AG10803 (cell line): ENCODE measurements around the gene CKB.
"Not testable (repeated sequence)": the region's sequence is repeated elsewhere in the genome, so short reads cannot be mapped to it uniquely, and the experiment has no call there.

Source experiments
- DNase-seq: peaks from one replicate; pipeline ENCODE4 v3.0.0; 2010; ENCODE audit warnings: low read depth
- H3K4me3 ChIP-seq: 2 replicates; pipeline ENCODE4 v1.5.1; 2011; ENCODE audit warnings: mild to moderate bottlenecking, low read length, control low read depth
- TF ChIP-seq, protein P1 (sequence below): conservative IDR thresholded peaks from 2 replicates; pipeline ENCODE4 v1.5.1; 2011; ENCODE audit warnings: mild to moderate bottlenecking, low read length, control low read depth, inconsistent platforms

Gene CKB

DNA sequence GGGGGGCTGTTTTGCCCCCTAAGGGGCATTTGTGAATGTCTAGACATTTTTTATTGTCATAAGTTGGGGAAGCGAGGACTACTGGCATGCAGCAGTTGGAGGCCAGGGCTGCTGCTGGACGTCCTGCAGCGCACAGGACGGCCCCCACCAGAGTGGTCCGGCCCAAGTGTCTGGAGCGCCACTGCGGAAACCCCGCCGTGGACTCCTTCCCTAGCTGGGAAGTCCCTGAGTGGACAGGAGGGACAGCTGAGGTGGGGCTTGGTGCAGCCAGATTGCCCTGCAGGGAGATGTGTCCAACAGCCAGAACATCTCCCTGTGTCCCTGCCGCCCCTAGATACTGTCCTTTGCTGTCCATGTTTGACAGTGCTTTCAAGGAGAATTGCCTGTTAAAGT, 5.5 kb downstream of the CKB start:
- TF ChIP-seq, protein P1, sequence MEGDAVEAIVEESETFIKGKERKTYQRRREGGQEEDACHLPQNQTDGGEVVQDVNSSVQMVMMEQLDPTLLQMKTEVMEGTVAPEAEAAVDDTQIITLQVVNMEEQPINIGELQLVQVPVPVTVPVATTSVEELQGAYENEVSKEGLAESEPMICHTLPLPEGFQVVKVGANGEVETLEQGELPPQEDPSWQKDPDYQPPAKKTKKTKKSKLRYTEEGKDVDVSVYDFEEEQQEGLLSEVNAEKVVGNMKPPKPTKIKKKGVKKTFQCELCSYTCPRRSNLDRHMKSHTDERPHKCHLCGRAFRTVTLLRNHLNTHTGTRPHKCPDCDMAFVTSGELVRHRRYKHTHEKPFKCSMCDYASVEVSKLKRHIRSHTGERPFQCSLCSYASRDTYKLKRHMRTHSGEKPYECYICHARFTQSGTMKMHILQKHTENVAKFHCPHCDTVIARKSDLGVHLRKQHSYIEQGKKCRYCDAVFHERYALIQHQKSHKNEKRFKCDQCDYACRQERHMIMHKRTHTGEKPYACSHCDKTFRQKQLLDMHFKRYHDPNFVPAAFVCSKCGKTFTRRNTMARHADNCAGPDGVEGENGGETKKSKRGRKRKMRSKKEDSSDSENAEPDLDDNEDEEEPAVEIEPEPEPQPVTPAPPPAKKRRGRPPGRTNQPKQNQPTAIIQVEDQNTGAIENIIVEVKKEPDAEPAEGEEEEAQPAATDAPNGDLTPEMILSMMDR, result no peak
- H3K4me3 ChIP-seq, result no peak overlapping the region
- DNase-seq, result no peak

DNA sequence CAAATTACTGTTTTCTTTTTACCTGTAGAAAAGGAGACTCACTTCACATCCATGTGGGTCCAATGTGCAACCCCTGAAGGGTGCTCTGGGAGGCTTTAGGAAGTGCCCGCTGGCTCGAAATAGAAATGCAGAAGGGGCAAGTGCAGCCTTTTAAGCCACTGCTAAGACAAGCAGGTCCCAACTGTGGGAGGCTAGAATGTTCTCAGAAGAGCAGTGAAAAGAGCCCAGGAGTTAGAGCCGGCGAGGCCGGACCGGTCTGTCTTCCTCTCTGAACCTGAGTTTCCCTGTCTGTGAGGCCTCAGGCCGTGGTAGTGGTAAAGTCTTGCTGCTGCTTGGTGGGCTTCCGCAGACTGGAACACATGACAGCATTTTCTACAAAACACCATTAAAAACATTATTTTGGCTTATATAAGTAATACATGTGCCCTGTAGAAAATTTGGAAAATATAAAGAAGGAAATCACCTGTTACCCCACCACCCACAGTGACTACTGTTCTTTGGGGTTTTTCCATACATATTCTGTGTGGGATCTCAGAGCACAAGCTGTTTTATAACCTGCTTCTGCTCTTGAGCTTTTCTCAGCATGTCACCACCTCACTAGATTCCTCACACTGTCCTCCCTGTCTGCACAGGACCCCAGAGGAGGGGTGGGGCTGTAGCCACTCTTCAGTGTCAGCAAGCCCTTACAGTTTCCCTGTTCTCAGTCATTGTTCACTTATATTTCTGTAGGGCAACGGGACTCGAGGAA, 6.0 kb downstream of the CKB start:
- TF ChIP-seq, protein P1, result no peak
- no peak overlapping the region for H3K4me3 ChIP-seq
- DNase-seq, result no peak

DNA sequence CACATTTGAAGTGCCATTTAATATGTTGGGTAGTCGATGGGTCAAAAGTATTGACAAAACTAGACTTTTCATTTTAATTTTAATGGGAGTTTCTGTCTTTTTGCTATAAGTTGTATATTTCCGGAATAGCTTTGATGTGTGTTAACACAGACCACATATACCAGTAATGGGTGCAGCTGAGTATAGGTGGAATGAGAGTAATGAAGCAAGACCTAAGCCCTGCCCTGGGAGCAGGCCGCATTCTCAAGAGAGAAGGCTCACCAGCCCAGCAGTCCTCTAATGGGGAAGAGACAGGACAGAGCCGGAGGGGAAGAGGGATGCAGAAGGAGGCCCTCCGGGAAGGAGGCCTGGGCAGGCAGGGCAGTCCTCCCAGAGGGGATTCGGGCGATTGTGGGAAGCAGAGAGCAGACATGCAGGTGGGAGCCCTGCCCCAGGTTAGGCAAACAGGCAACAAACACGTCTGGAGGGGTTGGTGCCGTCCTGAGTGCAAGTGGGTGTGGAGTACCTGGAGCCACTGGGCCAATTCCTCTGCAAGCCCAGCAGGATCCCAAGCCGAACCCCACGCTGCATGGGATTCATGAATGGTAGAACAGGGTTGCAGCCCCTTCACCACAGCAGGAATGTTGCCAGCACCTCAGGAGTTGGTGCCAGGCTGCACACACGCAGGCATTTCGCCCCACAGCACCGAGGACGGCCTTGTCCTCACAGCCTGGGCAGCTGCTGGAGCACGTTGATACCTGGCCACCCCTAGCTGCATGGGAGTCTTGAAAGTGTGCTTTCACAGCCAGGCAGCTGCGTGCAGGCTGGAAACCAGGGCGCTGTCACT, 7.8 kb downstream of the CKB start:
- no peak for DNase-seq
- H3K4me3 ChIP-seq, result no peak overlapping the region
- TF ChIP-seq, protein P1, result no peak

DNA sequence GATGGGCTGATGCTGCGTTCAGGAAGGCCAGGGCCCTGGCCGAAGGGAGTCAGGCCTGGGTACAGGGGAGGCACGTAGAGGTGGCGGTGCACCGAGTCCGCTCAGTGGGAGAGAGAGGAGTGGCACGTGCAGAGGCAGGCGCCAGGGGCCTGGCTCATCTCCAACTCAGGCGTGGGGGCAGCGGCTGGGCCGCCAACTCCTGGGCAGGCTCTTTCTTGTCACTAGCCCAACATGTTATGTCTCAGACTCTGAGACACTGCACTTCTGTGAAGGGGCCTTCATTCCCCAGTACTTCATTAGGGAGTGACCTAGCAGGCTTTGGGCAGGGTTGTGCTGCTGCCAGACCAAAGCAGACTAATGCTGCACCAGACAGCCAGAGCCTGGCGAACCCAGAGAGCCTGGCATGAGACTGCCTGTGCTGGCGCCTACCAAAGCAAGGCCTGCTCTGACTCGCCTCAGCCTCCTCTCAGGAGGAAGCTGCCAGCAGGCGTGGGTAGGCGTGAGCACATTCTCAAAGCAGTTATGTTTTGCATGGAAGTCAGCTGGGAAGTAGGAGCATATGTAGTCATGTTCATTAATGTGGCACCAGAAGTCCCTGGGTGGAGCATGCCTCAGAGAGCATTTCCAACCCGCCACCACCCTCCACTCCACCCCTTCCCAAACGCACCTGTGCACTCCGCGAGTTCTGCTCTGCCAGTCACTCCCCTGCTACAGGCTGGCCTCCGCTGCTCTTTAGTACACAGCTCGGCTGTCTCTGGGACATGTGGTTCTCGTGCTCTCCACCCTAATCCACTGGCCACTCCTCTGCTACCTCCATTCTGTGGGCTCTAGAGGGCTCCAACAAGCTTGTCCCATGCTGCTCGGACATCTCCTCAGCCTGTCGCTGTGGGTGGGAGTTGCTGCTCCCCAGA, 9.7 kb downstream of the CKB start:
- peak; percentile 91 for DNase-seq
- H3K4me3 ChIP-seq, result no peak overlapping the region
- TF ChIP-seq, protein P1, result peak; percentile 24

DNA sequence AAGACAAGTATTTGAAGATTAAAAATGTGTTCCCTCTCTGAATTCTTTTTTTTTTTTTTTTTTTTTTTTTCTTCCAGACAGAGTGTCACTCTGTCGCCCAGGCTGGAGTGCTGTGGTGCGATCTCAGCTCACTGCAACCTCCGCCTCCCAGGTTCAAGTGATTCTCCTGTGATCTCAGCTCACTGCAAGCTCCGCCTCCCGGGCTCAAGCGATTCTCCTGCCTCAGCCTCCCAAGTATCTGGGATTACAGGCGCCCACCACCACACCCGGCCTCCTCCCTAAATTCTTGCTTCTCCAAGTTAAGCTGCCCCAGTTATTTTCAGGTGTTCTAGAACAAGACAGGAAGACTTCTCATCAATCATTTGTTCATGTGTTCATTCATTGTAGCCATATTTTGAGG, 10.4 kb downstream of the CKB start:
- H3K4me3 ChIP-seq, DNase-seq: not testable (repeated sequence)

DNA sequence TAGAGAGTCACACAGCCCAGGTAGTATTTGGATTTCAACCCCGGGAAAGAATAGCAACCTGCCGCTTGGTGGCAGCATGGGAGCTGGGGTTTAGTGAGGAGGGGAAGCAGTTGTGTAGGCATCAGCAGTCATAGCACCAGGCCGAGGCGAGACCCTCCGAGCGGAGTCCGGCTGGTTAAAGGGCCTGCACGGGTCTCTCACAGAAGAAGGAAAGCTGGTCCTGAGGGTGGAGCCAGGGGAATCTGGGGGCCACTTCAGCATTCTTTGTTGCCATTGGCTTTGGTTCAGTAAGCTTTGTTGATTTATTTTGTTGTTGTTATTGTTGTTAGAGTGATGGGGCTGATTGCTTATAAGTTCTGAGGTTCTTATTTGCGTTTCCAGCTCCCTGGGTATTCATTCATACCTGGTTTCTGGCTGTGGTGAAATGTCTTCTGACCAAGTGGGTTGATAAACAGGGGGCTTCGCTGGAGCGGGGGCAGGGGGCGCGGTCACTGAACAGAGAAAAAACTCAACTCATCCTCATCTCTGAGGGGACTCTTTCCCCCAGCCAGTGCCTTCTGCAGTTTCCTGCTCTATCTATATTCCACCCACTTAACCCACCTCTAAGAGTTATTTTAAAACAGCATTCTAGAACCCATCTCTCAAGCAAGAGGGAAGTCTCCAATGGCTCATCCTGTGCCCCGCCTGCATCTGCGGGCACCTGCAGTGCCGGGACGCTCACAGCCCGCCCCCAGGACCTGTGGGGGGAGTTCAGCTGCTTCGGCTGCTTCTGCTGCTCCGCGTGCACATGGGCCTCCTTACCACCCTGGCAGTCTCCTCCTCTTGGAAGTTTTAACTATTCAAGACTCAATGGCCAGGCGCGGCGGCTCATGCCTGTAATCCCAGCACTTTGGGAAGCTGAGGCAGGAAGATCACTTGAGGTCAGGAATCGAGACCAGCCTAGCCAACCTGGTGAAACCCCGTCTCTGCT, 11.6 kb downstream of the CKB start:
- no peak for DNase-seq
- TF ChIP-seq, protein P1, result no peak
- H3K4me3 ChIP-seq, result no peak overlapping the region
